ENCODE results near the gene STK32B.

GRCh38 chr4:5030927-5031326 is 20.4 kb upstream of the STK32B start:
- TF ChIP-seq CTCF (IDR thresholded peaks at IDR 0.05) (no peak), POLR2A (IDR thresholded peaks at IDR 0.05) (no peak), POLR2AphosphoS5 (IDR thresholded peaks at IDR 0.05) (no peak)
